RWPE2 (cell line): Measurements from ENCODE around the gene SMG6.

ENCODE experiments used
- ATAC-seq: fragments of 200-7000 bp; cut with Tn5 transposase; 3 replicates; pipeline ENCODE4 v1.9.1; 2021; ENCODE audit warnings: low read depth
- DNase-seq: peaks from one replicate; pipeline ENCODE4 v3.0.0-alpha.2; 2020; ENCODE audit warnings: low spot score
- H3K27ac ChIP-seq: fragments of 450-650 bp; 2 replicates; pipeline ENCODE4 v1.5.1; 2017; ENCODE audit warnings: mild to moderate bottlenecking; ENCODE audit not compliant: poor library complexity, severe bottlenecking
- H3K27me3 ChIP-seq: fragments of 250-450 bp; sonication (Bioruptor Pico); 2 replicates; pipeline ENCODE4 v1.5.1; 2021; ENCODE audit warnings: mild to moderate bottlenecking, moderate library complexity; ENCODE audit not compliant: insufficient read depth, poor library complexity, severe bottlenecking
- H3K36me3 ChIP-seq: fragments of 250-450 bp; sonication (Bioruptor Pico); 2 replicates; pipeline ENCODE4 v1.5.1; 2020; ENCODE audit warnings: low read depth, mild to moderate bottlenecking, moderate library complexity
- H3K4me1 ChIP-seq: fragments of 250-450 bp; sonication (Bioruptor Pico); 2 replicates; pipeline ENCODE4 v1.5.1; 2021; ENCODE audit warnings: mild to moderate bottlenecking, moderate library complexity; ENCODE audit not compliant: insufficient read depth, poor library complexity, severe bottlenecking
- H3K4me3 ChIP-seq: fragments of 250-450 bp; sonication (Bioruptor Pico); 2 replicates; pipeline ENCODE4 v1.5.1; 2021; ENCODE audit warnings: mild to moderate bottlenecking, moderate library complexity; ENCODE audit not compliant: severe bottlenecking
- H3K9me3 ChIP-seq: fragments of 250-450 bp; sonication (Bioruptor Pico); 2 replicates; pipeline ENCODE4 v1.5.1; 2021; ENCODE audit warnings: mild to moderate bottlenecking, moderate library complexity; ENCODE audit not compliant: severe bottlenecking
- TF ChIP-seq, protein P1 (sequence below): fragments of 450-650 bp; IDR thresholded peaks from one replicate; pipeline ENCODE4 v1.5.1; 2017; ENCODE audit warnings: mild to moderate bottlenecking, moderate library complexity; ENCODE audit not compliant: poor library complexity, severe bottlenecking

SMG6 gene

DNA sequence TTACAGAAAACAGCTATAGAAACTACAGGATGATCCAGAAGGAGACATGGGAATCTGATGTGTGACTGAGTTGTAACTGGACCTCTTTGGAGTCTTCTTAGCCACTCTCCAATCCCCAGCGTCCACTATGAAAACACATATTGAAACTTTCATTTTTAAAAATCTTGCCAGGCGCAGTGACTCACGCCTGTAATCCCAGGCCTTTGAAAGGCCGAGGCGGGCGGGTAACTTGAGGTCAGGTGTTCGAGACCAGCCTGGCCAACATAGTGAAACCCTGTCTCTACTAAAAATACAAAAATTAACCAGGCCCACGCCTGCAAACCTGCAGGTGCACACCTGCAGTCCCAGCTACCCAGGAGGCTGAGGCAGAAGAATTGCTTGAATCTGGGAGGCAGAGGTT is 195.4 kb downstream of the SMG6 start:
- no peaks in the 10 kb centered on the region for H3K36me3 ChIP-seq
- no peak overlapping the region for H3K4me3 ChIP-seq
- no peaks in the 10 kb centered on the region for H3K4me1 ChIP-seq
- TF ChIP-seq, protein P1, sequence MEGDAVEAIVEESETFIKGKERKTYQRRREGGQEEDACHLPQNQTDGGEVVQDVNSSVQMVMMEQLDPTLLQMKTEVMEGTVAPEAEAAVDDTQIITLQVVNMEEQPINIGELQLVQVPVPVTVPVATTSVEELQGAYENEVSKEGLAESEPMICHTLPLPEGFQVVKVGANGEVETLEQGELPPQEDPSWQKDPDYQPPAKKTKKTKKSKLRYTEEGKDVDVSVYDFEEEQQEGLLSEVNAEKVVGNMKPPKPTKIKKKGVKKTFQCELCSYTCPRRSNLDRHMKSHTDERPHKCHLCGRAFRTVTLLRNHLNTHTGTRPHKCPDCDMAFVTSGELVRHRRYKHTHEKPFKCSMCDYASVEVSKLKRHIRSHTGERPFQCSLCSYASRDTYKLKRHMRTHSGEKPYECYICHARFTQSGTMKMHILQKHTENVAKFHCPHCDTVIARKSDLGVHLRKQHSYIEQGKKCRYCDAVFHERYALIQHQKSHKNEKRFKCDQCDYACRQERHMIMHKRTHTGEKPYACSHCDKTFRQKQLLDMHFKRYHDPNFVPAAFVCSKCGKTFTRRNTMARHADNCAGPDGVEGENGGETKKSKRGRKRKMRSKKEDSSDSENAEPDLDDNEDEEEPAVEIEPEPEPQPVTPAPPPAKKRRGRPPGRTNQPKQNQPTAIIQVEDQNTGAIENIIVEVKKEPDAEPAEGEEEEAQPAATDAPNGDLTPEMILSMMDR = no peak
- H3K9me3 ChIP-seq = no peaks in the 10 kb centered on the region
- H3K27me3 ChIP-seq = no peaks in the 10 kb centered on the region
- ATAC-seq (no peak), DNase-seq (no peak)
- H3K27ac ChIP-seq = no peak overlapping the region

DNA sequence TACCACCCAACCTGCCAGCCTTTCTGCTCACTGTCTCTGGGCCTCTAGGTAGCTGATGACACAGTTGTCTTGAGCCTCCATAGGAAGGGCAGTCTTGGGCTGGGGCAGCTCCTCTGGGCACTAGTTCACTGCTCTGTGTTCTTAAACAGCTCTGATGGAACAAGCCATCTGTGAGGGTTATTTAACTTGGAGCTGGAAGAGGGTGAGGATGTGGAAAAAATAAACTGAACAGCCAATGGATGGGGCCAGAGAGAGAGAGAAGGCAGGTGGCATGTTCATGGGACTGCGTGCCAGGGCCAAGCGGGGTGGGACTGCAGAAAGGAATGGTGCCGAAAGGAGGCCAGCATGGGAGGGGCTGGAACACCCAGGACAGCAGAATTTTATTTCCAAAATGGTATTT is 196.1 kb downstream of the SMG6 start:
- Histone ChIP-seq H3K36me3 (no peaks in the 10 kb centered on the region), H3K9me3 (no peaks in the 10 kb centered on the region), H3K4me1 (no peaks in the 10 kb centered on the region), H3K4me3 (no peak overlapping the region), H3K27me3 (no peaks in the 10 kb centered on the region), H3K27ac (no peak overlapping the region)
- TF ChIP-seq, protein P1 = no peak
- no peak for ATAC-seq
- no peak for DNase-seq

DNA sequence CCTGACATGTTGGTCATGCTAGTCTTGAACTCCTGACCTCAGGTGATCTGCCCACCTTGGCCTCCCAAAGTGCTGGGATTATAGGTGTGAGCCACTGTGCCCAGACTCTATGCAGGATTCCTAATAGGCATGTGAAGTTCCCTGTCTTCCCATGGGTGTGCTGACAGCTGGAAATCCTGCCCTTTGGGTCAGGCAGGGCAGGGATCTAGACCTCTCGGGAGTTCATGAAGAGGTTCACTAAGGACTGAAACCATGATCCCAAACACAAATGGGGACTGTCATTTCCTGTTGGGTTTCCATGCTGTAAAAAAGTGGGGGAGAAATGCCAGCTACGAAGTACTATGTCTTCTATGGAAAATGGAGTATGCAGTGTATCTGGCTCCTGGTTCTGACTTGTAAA is 196.5 kb downstream of the SMG6 start:
- DNase-seq (no peak), ATAC-seq (no peak)
- Histone ChIP-seq H3K4me1 (no peaks in the 10 kb centered on the region), H3K4me3 (no peak overlapping the region), H3K36me3 (no peaks in the 10 kb centered on the region), H3K27me3 (no peaks in the 10 kb centered on the region), H3K27ac (no peak overlapping the region), H3K9me3 (no peaks in the 10 kb centered on the region)
- TF ChIP-seq, protein P1 = no peak

DNA sequence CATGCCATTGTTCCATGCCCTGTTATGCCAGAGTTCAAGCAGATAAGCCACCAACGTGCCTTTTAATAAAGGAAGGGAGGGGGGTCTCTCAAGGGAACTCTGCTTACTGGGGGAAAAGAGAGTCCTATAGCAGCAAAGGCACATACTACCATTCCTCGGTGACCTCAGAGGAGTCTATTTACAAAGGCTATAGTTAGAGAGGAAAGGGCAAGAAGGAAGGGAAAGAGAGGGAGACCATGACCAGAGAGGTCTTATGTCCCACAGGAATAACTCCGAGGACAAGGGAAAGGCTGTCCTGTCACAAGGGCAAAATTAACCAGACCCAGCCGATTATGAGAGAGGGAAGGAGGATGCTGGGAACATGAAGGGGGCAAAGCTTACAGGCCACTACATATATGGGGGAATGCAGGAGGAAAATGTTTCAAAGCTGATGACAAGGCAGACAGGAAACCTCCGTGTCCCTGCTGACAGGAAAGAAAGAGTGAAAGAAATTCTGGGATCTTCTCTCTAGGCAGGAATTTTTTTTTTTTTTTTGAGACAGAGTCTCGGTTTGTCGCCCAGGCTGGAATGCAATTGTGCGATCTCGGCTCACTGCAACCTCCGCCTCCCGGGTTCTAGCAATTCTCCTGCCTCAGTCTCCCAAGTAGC is 197.2 kb downstream of the SMG6 start:
- H3K27me3 ChIP-seq = no peaks in the 10 kb centered on the region
- H3K27ac ChIP-seq = no peak overlapping the region
- TF ChIP-seq, protein P1 = no peak
- H3K4me3 ChIP-seq = no peak overlapping the region
- no peaks in the 10 kb centered on the region for H3K9me3 ChIP-seq
- no peaks in the 10 kb centered on the region for H3K36me3 ChIP-seq
- ATAC-seq (no peak), DNase-seq (no peak)
- H3K4me1 ChIP-seq = peaks cover 5% of the 10 kb centered on the region

DNA sequence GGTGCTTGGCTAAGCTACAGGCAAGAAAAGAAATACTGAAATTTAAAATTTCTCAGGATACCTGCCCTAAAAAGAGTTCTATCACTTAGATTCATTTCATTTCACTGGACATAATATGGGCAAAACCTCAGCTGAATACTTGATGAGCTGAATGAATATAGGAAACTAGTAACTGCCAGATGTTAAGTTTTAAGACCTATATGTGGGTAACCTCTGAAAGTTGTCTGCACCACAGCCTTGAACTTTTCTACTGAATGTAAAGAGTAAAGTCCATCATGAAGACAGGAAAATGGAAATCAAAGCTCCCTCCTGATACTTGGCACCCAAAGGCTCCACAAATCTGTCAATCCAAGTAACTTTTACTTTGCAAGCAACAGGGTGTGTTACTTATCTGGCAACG is 197.9 kb downstream of the SMG6 start:
- no peak for ATAC-seq

More for the DNA sequence above, 197.9 kb downstream of the SMG6 start:
- no peaks in the 10 kb centered on the region for H3K9me3 ChIP-seq
- no peaks in the 10 kb centered on the region for H3K27me3 ChIP-seq
- no peak overlapping the region for H3K27ac ChIP-seq
- TF ChIP-seq, protein P1 = no peak
- H3K4me3 ChIP-seq = no peak overlapping the region
- DNase-seq = no peak
- H3K4me1 ChIP-seq = peaks cover 5% of the 10 kb centered on the region
- no peaks in the 10 kb centered on the region for H3K36me3 ChIP-seq
